Calu3 (cell line): ENCODE measurements around the gene MOB3A. TPM values are rescaled to one million over a fixed set of nuclear protein-coding genes. Genes with fewer than 3 reads are reported as not detected.
"Not testable (repeated sequence)": the region's sequence is repeated elsewhere in the genome, so short reads cannot be mapped to it uniquely, and the experiment has no call there.

Source experiments
- BruUV-seq: library from RNA; stranded (reverse); fragments of 400-500 nt; replicated peaks from 2 replicates; lab custom pipeline; 2021; lab: Mats Ljungman, UMichigan
- CTCF ChIA-PET: fragments of 300-600 bp; sonication (Branson Sonifier 250); formaldehyde crosslinking; loops from one replicate; lab custom pipeline; 2022; ENCODE audit warnings: antibody characterized with exemption; lab: Charles Lee
- DNase-seq: peaks from one replicate; pipeline ENCODE4 v3.0.0; 2022
- H3K27ac Mint-ChIP-seq: one replicate; pipeline ENCODE4 v1.8.0; 2022; ENCODE audit warnings: mixed read lengths; ENCODE audit not compliant: unreplicated experiment
- H3K27me3 Mint-ChIP-seq: one replicate; pipeline ENCODE4 v1.8.0; 2022; ENCODE audit warnings: mixed read lengths; ENCODE audit not compliant: unreplicated experiment
- H3K36me3 Mint-ChIP-seq: one replicate; pipeline ENCODE4 v1.8.0; 2022; ENCODE audit warnings: mild to moderate bottlenecking, moderate library complexity, mixed read lengths; ENCODE audit not compliant: insufficient read depth, unreplicated experiment
- H3K4me1 Mint-ChIP-seq: one replicate; pipeline ENCODE4 v1.8.0; 2022; ENCODE audit warnings: mild to moderate bottlenecking, low read depth, mixed read lengths; ENCODE audit not compliant: unreplicated experiment
- H3K4me3 Mint-ChIP-seq: one replicate; pipeline ENCODE4 v1.8.0; 2022; ENCODE audit warnings: mild to moderate bottlenecking, low read depth, moderate library complexity, mixed read lengths; ENCODE audit not compliant: unreplicated experiment
- H3K9me3 Mint-ChIP-seq: one replicate; pipeline ENCODE4 v1.8.0; 2022; ENCODE audit warnings: low read depth, mixed read lengths; ENCODE audit not compliant: unreplicated experiment
- CTCF ChIP-seq: fragments of 200-600 bp; IDR thresholded peaks from one replicate; pipeline ENCODE4 v1.8.0; 2022; ENCODE audit warnings: antibody characterized with exemption; ENCODE audit not compliant: unreplicated experiment
- intact Hi-C: fragments of 100-400 bp; cut with micrococcal nuclease; formaldehyde crosslinking; loops from one replicate; pipeline ENCODE4 v1.10.0; 2022; ENCODE audit not compliant: unreplicated experiment
- total RNA-seq: library from RNA; stranded (reverse); gene quantifications from 2 replicates; pipeline ENCODE4 v1.2.3, GENCODE V29; 2022

MOB3A gene
- total RNA-seq, 1 experiment from 2014 or later, result 15.8 TPM

- Mint-ChIP-seq H3K4me3 (no peak overlapping the region), H3K27ac (no peak overlapping the region), H3K36me3 (peaks cover 30% of the 10 kb centered on the region), H3K9me3 (no peaks in the 10 kb centered on the region), H3K4me1 (no peaks in the 10 kb centered on the region), H3K27me3 (no peaks in the 10 kb centered on the region)
- BruUV-seq, result no TSS peak
- intact Hi-C loops, result no loop called here
- no peak for DNase-seq
- no peak for TF ChIP-seq CTCF
- CTCF ChIA-PET, result no interaction called here
Measured at GRCh38 chr19:2135474-2136402, 39.6 kb upstream of the MOB3A start.

- Mint-ChIP-seq H3K4me1 (no peaks in the 10 kb centered on the region), H3K27ac (no peak overlapping the region)
- CTCF ChIA-PET, result no interaction called here
Measured at GRCh38 chr19:2132731-2133490, 36.8 kb upstream of the MOB3A start.

DNA sequence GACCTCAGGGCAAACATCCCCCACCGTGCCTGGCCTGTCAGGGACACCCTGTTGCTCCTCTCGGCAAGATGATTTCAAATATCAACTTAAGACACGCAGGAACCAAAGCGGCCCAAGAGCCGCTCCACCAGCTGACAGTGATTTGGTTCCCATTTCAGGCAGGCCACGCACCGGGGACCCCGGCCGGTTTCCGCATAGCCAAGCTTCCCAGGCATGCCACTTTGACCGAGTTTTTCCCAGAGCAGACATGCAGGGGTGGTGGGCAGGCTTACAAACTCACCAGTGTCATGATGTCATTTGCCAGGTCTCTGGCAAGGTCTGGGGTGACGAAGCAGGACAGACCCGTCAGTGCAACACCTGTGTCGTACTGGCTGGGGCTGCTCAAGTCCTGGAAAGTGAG lies 36.1 kb upstream of the MOB3A start:
- CTCF ChIA-PET, result no interaction called here
- BruUV-seq, result no TSS peak
- Mint-ChIP-seq H3K27ac (no peak overlapping the region), H3K9me3 (no peaks in the 10 kb centered on the region), H3K4me1 (no peaks in the 10 kb centered on the region), H3K27me3 (no peaks in the 10 kb centered on the region), H3K36me3 (peaks cover 29% of the 10 kb centered on the region), H3K4me3 (no peak overlapping the region)
- intact Hi-C loops, result no loop called here
- DNase-seq, result no peak
- no peak for TF ChIP-seq CTCF

More at GRCh38 chr19:2132731-2133490, 36.8 kb upstream of the MOB3A start:
- H3K27me3 Mint-ChIP-seq, result no peaks in the 10 kb centered on the region
- no peaks in the 10 kb centered on the region for H3K9me3 Mint-ChIP-seq
- DNase-seq, result no peak
- H3K36me3 Mint-ChIP-seq, result peaks cover 37% of the 10 kb centered on the region
- intact Hi-C loops, result no loop called here
- no peak for TF ChIP-seq CTCF
- no peak overlapping the region for H3K4me3 Mint-ChIP-seq
- no TSS peak for BruUV-seq

DNA sequence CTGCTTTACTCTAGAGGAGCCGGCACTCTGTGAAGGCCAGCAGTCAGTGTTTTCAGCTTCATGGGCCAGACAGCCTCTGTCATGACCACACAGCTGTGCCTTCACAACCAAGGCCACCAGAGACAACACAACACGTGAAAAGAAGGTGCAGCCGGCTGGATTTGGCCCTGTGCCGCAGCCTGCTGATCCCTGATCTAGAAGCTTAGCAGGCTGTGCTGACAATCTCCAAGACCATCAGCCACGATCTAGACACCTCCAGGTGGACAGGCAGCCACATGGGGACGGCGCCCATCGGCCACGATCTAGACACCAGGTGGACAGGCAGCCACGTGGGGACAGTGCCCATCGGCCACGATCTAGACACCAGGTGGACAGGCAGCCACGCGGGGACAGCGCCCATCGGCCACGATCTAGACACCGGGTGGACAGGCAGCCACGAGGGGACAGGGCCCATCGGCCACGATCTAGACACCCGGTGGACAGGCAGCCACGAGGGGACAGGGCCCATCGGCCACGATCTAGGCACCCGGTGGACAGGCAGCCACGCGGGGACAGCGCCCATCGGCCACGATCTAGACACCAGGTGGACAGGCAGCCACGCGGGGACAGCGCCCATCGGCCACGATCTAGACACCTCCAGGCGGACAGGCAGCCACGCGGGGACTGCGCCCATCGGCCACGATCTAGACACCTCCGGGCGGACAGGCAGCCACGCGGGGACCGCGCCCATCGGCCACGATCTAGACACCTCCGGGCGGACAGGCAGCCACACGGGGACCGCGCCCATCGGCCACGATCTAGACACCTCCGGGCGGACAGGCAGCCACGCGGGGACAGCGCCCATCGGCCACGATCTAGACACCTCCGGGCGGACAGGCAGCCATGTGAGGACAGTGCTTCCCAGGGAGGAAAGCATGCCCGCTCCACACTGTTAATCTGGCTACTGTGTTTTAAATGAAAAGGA lies 35.2 kb upstream of the MOB3A start:
- DNase-seq, CTCF ChIA-PET, H3K27me3 Mint-ChIP-seq, H3K4me3 Mint-ChIP-seq, H3K9me3 Mint-ChIP-seq, intact Hi-C loops, H3K4me1 Mint-ChIP-seq, BruUV-seq, H3K27ac Mint-ChIP-seq: not testable (repeated sequence)
- H3K36me3 Mint-ChIP-seq, result peaks cover 28% of the 10 kb centered on the region
